IMR-90 (cell line): ENCODE results near the gene PRDM12. TPM values are rescaled to one million over a fixed set of nuclear protein-coding genes. Genes with fewer than 3 reads are reported as not detected.

ENCODE experiments used
- ATAC-seq: fragments of 200-7000 bp; cut with Tn5 transposase; 2 replicates; pipeline ENCODE4 v1.9.1; 2020; ENCODE audit warnings: low read depth, mild to moderate bottlenecking, moderate library complexity
- BruUV-seq: library from RNA; stranded (reverse); fragments of 400-500 nt; replicated peaks from 2 replicates; lab custom pipeline; 2021; lab: Mats Ljungman, UMichigan
- CTCF ChIA-PET: fragments of 300-600 bp; formaldehyde crosslinking; extraction: SDS; loops from one replicate; lab custom pipeline; 2021; ENCODE audit warnings: antibody characterized with exemption; lab: Yijun Ruan, JAX
- POLR2A ChIA-PET: fragments of 300-600 bp; sonication (Branson Sonifier 250); formaldehyde crosslinking; loops from one replicate; lab custom pipeline; 2022; ENCODE audit warnings: antibody characterized with exemption; ENCODE audit not compliant: unreplicated experiment; lab: Charles Lee
- DNase-seq: peaks from one replicate; pipeline ENCODE4 v3.0.0; 2013
- H2AFZ ChIP-seq: replicated peaks from 2 replicates; pipeline ENCODE3; 2013; ENCODE audit warnings: low read length, mild to moderate bottlenecking; ENCODE audit not compliant: poor library complexity
- H2AK5ac ChIP-seq: 2 replicates; pipeline ENCODE4 v1.6.1; 2013; ENCODE audit warnings: low read depth, low read length, inconsistent platforms
- H2AK9ac ChIP-seq: replicated peaks from 2 replicates; pipeline ENCODE3; 2013; ENCODE audit warnings: mild to moderate bottlenecking, low read depth, low read length, moderate library complexity; ENCODE audit not compliant: poor library complexity
- H2BK120ac ChIP-seq: 2 replicates; pipeline ENCODE4 v1.6.1; 2013; ENCODE audit warnings: low read depth, low read length, inconsistent platforms
- H2BK15ac ChIP-seq: 3 replicates; pipeline ENCODE4 v1.6.1; 2013; ENCODE audit warnings: low read depth, low read length, inconsistent platforms
- H2BK20ac ChIP-seq: 2 replicates; pipeline ENCODE4 v1.6.1; 2013; ENCODE audit warnings: low read depth, mild to moderate bottlenecking, inconsistent platforms, low read length, moderate library complexity
- H2BK5ac ChIP-seq: 2 replicates; pipeline ENCODE4 v1.6.1; 2013; ENCODE audit warnings: mild to moderate bottlenecking, low read depth, low read length, inconsistent platforms; ENCODE audit not compliant: poor library complexity, severe bottlenecking
- H3K14ac ChIP-seq: replicated peaks from 2 replicates; pipeline ENCODE4 v1.6.1; 2013; ENCODE audit warnings: low read depth, low read length, inconsistent platforms
- H3K18ac ChIP-seq: 2 replicates; pipeline ENCODE4 v1.6.1; 2013; ENCODE audit warnings: low read depth, low read length, control low read depth
- H3K23ac ChIP-seq: 2 replicates; pipeline ENCODE4 v1.6.1; 2013; ENCODE audit warnings: low read depth, low read length, inconsistent platforms
- H3K27ac ChIP-seq: 2 replicates; pipeline ENCODE4 v1.5.1; 2013; ENCODE audit warnings: mild to moderate bottlenecking, control low read depth, low read length; ENCODE audit not compliant: insufficient read depth
- H3K27me3 ChIP-seq: 2 replicates; pipeline ENCODE4 v1.6.1; 2013; ENCODE audit warnings: low read length; ENCODE audit not compliant: control insufficient read depth, insufficient read depth
- H3K36me3 ChIP-seq: 2 replicates; pipeline ENCODE4 v1.6.1; 2013; ENCODE audit warnings: low read length, mixed read lengths; ENCODE audit not compliant: control insufficient read depth, insufficient read depth
- H3K4ac ChIP-seq: 2 replicates; pipeline ENCODE4 v1.6.1; 2013; ENCODE audit warnings: low read depth, low read length, inconsistent platforms
- H3K4me1 ChIP-seq: 2 replicates; pipeline ENCODE4 v1.6.1; 2013; ENCODE audit warnings: low read length, mixed read lengths; ENCODE audit not compliant: control insufficient read depth, insufficient read depth
- H3K4me2 ChIP-seq: 2 replicates; pipeline ENCODE4 v1.6.1; 2013; ENCODE audit warnings: low read depth, mild to moderate bottlenecking, control low read depth, low read length, moderate library complexity
- H3K4me3 ChIP-seq: 2 replicates; pipeline ENCODE4 v1.5.1; 2013; ENCODE audit warnings: low read depth, mild to moderate bottlenecking, control low read depth, low read length, moderate library complexity; ENCODE audit not compliant: insufficient read depth
- H3K56ac ChIP-seq: 2 replicates; pipeline ENCODE4 v1.6.1; 2013; ENCODE audit warnings: low read length, inconsistent platforms; ENCODE audit not compliant: insufficient read depth; ENCODE audit errors: extremely low read depth
- H3K79me1 ChIP-seq, 2 experiments: 2 replicates each; pipeline ENCODE4 v1.6.1; 2013; ENCODE audit warnings: low read length in 2 of 2, inconsistent platforms in 1 of 2, low read depth in 1 of 2
- H3K9ac ChIP-seq: 2 replicates; pipeline ENCODE4 v1.6.1; 2013; ENCODE audit warnings: low read depth, low read length, control low read depth
- H3K9me1 ChIP-seq: 2 replicates; pipeline ENCODE4 v1.6.1; 2013; ENCODE audit warnings: low read length, inconsistent platforms; ENCODE audit not compliant: insufficient read depth
- H3K9me3 ChIP-seq: 2 replicates; pipeline ENCODE4 v1.6.1; 2013; ENCODE audit warnings: low read length; ENCODE audit not compliant: control insufficient read depth, insufficient read depth
- H4K20me1 ChIP-seq: 2 replicates; pipeline ENCODE4 v1.6.1; 2013; ENCODE audit warnings: low read length, inconsistent platforms; ENCODE audit not compliant: insufficient read depth
- H4K5ac ChIP-seq: 2 replicates; pipeline ENCODE4 v1.6.1; 2013; ENCODE audit warnings: mild to moderate bottlenecking, low read depth, low read length, control low read depth
- H4K8ac ChIP-seq, 2 experiments: 2 replicates each; pipeline ENCODE4 v1.6.1; 2013; ENCODE audit warnings: low read depth in 2 of 2, low read length in 2 of 2, control low read depth in 1 of 2, inconsistent platforms in 1 of 2
- H4K91ac ChIP-seq: 2 replicates; pipeline ENCODE4 v1.6.1; 2013; ENCODE audit warnings: low read depth, low read length, inconsistent platforms; ENCODE audit not compliant: insufficient read depth
- CEBPB ChIP-seq: IDR thresholded peaks from 2 replicates; pipeline ENCODE4 v1.6.1; 2012; ENCODE audit warnings: low read depth, low read length, improper control_type of control experiment
- CHD1 ChIP-seq: IDR thresholded peaks from 2 replicates; pipeline ENCODE4 v1.6.1; 2012; ENCODE audit warnings: low read depth, low read length, improper control_type of control experiment
- MAFK ChIP-seq: IDR thresholded peaks from 2 replicates; pipeline ENCODE4 v1.6.1; 2012; ENCODE audit warnings: low read depth, low read length, improper control_type of control experiment
- MAZ ChIP-seq: IDR thresholded peaks from 2 replicates; pipeline ENCODE4 v1.6.1; 2012; ENCODE audit warnings: low read depth, mild to moderate bottlenecking, low read length, improper control_type of control experiment, moderate library complexity, borderline replicate concordance
- MXI1 ChIP-seq: IDR thresholded peaks from 2 replicates; pipeline ENCODE4 v1.6.1; 2012; ENCODE audit warnings: low read depth, mild to moderate bottlenecking, low read length, moderate library complexity, borderline replicate concordance
- NFE2L2 ChIP-seq: fragments of 150-350 bp; IDR thresholded peaks from 2 replicates; pipeline ENCODE4 v1.6.1; 2016; ENCODE audit warnings: low read depth, mild to moderate bottlenecking, low read length
- POLR2A ChIP-seq: IDR thresholded peaks from 2 replicates; pipeline ENCODE4 v1.6.1; 2012; ENCODE audit warnings: mild to moderate bottlenecking, low read depth, low read length
- RAD21 ChIP-seq: IDR thresholded peaks from 2 replicates; pipeline ENCODE4 v1.6.1; 2012; ENCODE audit warnings: low read length, improper control_type of control experiment
- RFX5 ChIP-seq: IDR thresholded peaks from 2 replicates; pipeline ENCODE4 v1.8.0; 2012; ENCODE audit warnings: low read depth, mild to moderate bottlenecking, low read length, moderate library complexity
- SMC3 ChIP-seq: fragments of 150-350 bp; IDR thresholded peaks from 2 replicates; pipeline ENCODE4 v1.6.1; 2016; ENCODE audit warnings: low read depth, mild to moderate bottlenecking, antibody characterized with exemption, low read length, moderate library complexity
- USF2 ChIP-seq: fragments of 150-350 bp; IDR thresholded peaks from 2 replicates; pipeline ENCODE4 v1.6.1; 2017; ENCODE audit warnings: mild to moderate bottlenecking, antibody characterized with exemption, low read length, low read depth
- WGBS, 2 experiments: methylation state at CpG; one replicate each; pipeline versions ENCODE4 v1.1.5 to v1.1.7; 2013; ENCODE audit warnings: missing lambda C conversion rate in 2 of 2; ENCODE audit not compliant: insufficient read length in 1 of 2; ENCODE audit errors: extremely low coverage in 2 of 2; 5-methylcytosine and 5-hydroxymethylcytosine counted together
- dilution Hi-C: fragments of 300-500 bp; cut with HindIII; formaldehyde crosslinking; loops from one replicate; pipeline ENCODE4 v1.14.3; 2018; ENCODE audit warnings: low sequenced_read_pairs; ENCODE audit not compliant: unreplicated experiment
- in situ Hi-C: fragments of 300-500 bp; cut with MboI; formaldehyde crosslinking; loops from 3 replicates; pipeline ENCODE4 v1.14.3; 2019; ENCODE audit warnings: low sequenced_read_pairs, inconsistent platforms, mixed read lengths
- intact Hi-C: fragments of 100-400 bp; cut with micrococcal nuclease; formaldehyde crosslinking; loops from 2 replicates; pipeline ENCODE4 v1.10.0; 2022
- polyA plus RNA-seq, 3 experiments: library from polyadenylated mRNA; depleted of rRNA; stranded (reverse); fragments of >200 nt; gene quantifications; 2 replicates each; pipeline ENCODE4 v1.2.3, GENCODE V29; 2012; ENCODE audit warnings: low replicate concordance in 1 of 3
- total RNA-seq: library from RNA; depleted of rRNA; stranded (reverse); fragments of >200 nt; gene quantifications from 2 replicates; pipeline ENCODE4 v1.2.3, GENCODE V29; 2012

PRDM12 gene
- total and polyA plus RNA-seq, 2 of the 4 experiments (the other 2 are of a cell fraction) = not detected

DNA sequence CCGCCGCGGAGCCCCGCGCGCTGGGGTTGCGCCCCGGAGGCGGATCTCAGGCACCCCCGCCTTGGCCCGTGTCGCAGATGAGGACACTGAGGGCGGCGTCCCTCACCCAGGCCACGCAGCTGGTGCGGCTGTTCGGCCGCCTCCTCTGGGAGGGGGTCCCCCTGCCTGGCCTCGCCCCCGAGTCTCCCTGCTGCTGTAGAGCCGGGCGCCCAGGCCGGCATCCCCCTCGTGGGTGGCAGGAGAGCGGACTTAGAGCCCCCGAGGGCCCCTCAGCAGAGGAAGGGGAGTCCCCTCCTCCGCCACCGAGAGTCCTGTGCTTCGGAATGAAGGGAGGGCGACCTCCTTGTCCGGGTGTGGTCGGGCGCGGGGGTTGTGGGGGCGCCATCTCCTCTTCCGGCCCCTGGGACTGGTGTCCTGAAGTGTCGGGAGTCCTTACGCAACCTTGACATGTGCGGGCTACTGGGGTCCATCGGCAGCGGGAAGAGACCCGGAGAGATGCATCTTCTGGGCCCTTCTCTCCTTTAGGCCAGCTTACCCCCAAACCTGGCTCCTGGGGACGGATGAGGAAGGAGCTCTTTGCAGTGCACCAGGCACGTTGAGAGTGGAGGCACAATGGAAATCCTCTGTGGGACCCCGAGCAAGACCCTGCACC, 17.5 kb downstream of the PRDM12 start:
- peaks cover 5% of the 10 kb centered on the region for H3K4me1 ChIP-seq
- H3K4me2 ChIP-seq = peak overlapping the region; percentile 89
- no peak overlapping the region for H3K56ac ChIP-seq
- peak overlapping the region; percentile 96 for H2AFZ ChIP-seq
- H3K4ac ChIP-seq = no peak overlapping the region
- H3K9me3 ChIP-seq = no peaks in the 10 kb centered on the region
- no peak overlapping the region for H2BK120ac ChIP-seq
- H4K5ac ChIP-seq = no peak overlapping the region
- POLR2A ChIA-PET = no interaction called here
- H3K27me3 ChIP-seq = peaks cover 19% of the 10 kb centered on the region
- no peak overlapping the region for H2BK5ac ChIP-seq
- no peak; the same call in 1 of the 2 replicates for ATAC-seq
- H3K18ac ChIP-seq = no peak overlapping the region
- DNase-seq = no peak
- H2BK20ac ChIP-seq = no peak overlapping the region
- peak overlapping the region; percentile 90 for H2AK9ac ChIP-seq
- no peak overlapping the region for H3K27ac ChIP-seq
- no peaks in the 10 kb centered on the region for H3K79me1 ChIP-seq
- no peak overlapping the region for H4K91ac ChIP-seq
- H4K20me1 ChIP-seq = no peaks in the 10 kb centered on the region
- 0 out of 2 replicates have a peak overlapping the region, but pooled peaks have one; percentile 8 for H3K14ac ChIP-seq
- H4K8ac ChIP-seq = no peak overlapping the region
- H3K23ac ChIP-seq = no peak overlapping the region
- in situ Hi-C loops (no loop called here), dilution Hi-C loops (no loop called here), intact Hi-C loops (loop anchor here (1.0 to 10.0 kb wide), 4 partner anchors 221 to 575 kb away; no protein-coding TSS in a partner anchor)
- WGBS, 2 experiments = 0% methylated on average over 17 of the region's 45 CpGs; no CpG with 5 or more reads in 1 of the 2 experiments
- no peak overlapping the region for H2AK5ac ChIP-seq
- no peaks in the 10 kb centered on the region for H3K36me3 ChIP-seq
- TF ChIP-seq POLR2A = no peak
- TF ChIP-seq MAZ = no peak
- TF ChIP-seq RFX5 = no peak
- no peak for TF ChIP-seq MAFK
- no peak for TF ChIP-seq CHD1
- TF ChIP-seq USF2 = no peak
- TF ChIP-seq MXI1 = no peak
- TF ChIP-seq RAD21 = no peak
- TF ChIP-seq SMC3 = no peak
- TF ChIP-seq NFE2L2 = no peak
- TF ChIP-seq CEBPB = no peak
- no peak overlapping the region for H2BK15ac ChIP-seq
- no peak overlapping the region for H3K9ac ChIP-seq
- peak overlapping the region; percentile 41 for H3K4me3 ChIP-seq
- no TSS peak for BruUV-seq
- no peaks in the 10 kb centered on the region for H3K9me1 ChIP-seq
- CTCF ChIA-PET = interaction anchor here (0.5 to 1.8 kb wide), 9 partner anchors 8 to 646 kb away, joined by 3 to 7 read pairs (median 3); no protein-coding TSS in a partner anchor
